GM18499 (cell line): Measurements from ENCODE around the gene KIAA0513.

ENCODE experiments used
- ATAC-seq: cut with Tn5 transposase; IDR thresholded peaks from one replicate; pipeline ENCODE4 v1.9.1; 2021; ENCODE audit warnings: moderate number of reproducible peaks; ENCODE audit not compliant: insufficient read depth, unreplicated experiment

The KIAA0513 gene

GRCh38 chr16:85141491-85142128 is 114.0 kb downstream of the KIAA0513 start:
- no peak for ATAC-seq

GRCh38 chr16:85142129-85142513 is 114.5 kb downstream of the KIAA0513 start:
- no peak for ATAC-seq

GRCh38 chr16:85142771-85143211 is 115.2 kb downstream of the KIAA0513 start:
- ATAC-seq: no peak
